HCT116 (cell line): ENCODE data around the gene ZCCHC24. TPM values are rescaled to one million over a fixed set of nuclear protein-coding genes. Genes with fewer than 3 reads are reported as not detected.

ENCODE experiments used
- ATAC-seq: fragments of 200-7000 bp; cut with Tn5 transposase; 2 replicates; pipeline ENCODE4 v1.9.1; 2020; ENCODE audit warnings: mild to moderate bottlenecking, moderate library complexity
- BruUV-seq: library from RNA; stranded (reverse); fragments of 400-500 nt; replicated peaks from 2 replicates; lab custom pipeline; 2021; lab: Mats Ljungman, UMichigan
- CTCF ChIA-PET: fragments of 300-600 bp; sonication (Branson Sonifier 250); formaldehyde crosslinking; loops from one replicate; lab custom pipeline; 2021; ENCODE audit warnings: antibody characterized with exemption; lab: Charles Lee
- POLR2A ChIA-PET: fragments of 300-600, 350-600 bp; sonication (Branson Sonifier 250); formaldehyde crosslinking; loops from one replicate; lab custom pipeline; 2021; ENCODE audit warnings: antibody characterized with exemption; lab: Charles Lee
- RAD21 ChIA-PET, 2 experiments: fragments of 300-600 bp; sonication (Branson Sonifier 250); formaldehyde crosslinking; loops; one replicate each; lab custom pipeline; 2023; ENCODE audit warnings: low total read pairs in 2 of 2; ENCODE audit not compliant: uncharacterized antibody in 2 of 2, unreplicated experiment in 2 of 2, low non-redundant PET in 1 of 2; lab: Charles Lee
- DNase-seq: peaks from one replicate; pipeline ENCODE4 v3.0.0-alpha.2; 2010; ENCODE audit warnings: low read depth, low spot score
- H2AFZ ChIP-seq: fragments of 200-600 bp; shearing (Covaris generic), sonication (generic); 2 replicates; pipeline ENCODE4 v1.6.1; 2017; ENCODE audit warnings: low read depth, mixed run types, mixed read lengths, antibody characterized with exemption, low read length; ENCODE audit not compliant: poor library complexity, severe bottlenecking
- H3K27ac ChIP-seq: 2 replicates; pipeline ENCODE4 v1.5.1; 2012; ENCODE audit warnings: low read depth, low read length
- H3K27me3 ChIP-seq: fragments of 200-600 bp; sonication (generic); 2 replicates; pipeline ENCODE4 v1.6.1; 2016; ENCODE audit warnings: mixed run types, low read length, mixed read lengths; ENCODE audit not compliant: insufficient read depth
- H3K36me3 ChIP-seq, 2 experiments: fragments of 200-500 bp in 1 of 2; fragments of 200-600 bp in 1 of 2; sonication (Bioruptor generic) in 1 of 2; sonication (generic) in 1 of 2; 2 replicates each; pipeline versions ENCODE4 v1.5.1 to v1.6.1; 2014 to 2016; ENCODE audit warnings: low read length in 2 of 2, inconsistent platforms in 1 of 2, mixed read lengths in 1 of 2, mixed run types in 1 of 2; ENCODE audit not compliant: insufficient read depth in 2 of 2, control insufficient read depth in 1 of 2
- H3K4me1 ChIP-seq, 2 experiments: fragments of 200-600 bp in 1 of 2; sonication (generic) in 1 of 2; 2 replicates each; pipeline versions ENCODE4 v1.5.1 to v1.6.1; 2012 to 2017; ENCODE audit warnings: low read length in 2 of 2, inconsistent platforms in 1 of 2, mild to moderate bottlenecking in 1 of 2, mixed read lengths in 1 of 2, mixed run types in 1 of 2, moderate library complexity in 1 of 2; ENCODE audit not compliant: insufficient read depth in 2 of 2, control insufficient read depth in 1 of 2
- H3K4me2 ChIP-seq: fragments of 200-600 bp; sonication (generic); 2 replicates; pipeline ENCODE4 v1.6.1; 2017; ENCODE audit warnings: mixed run types, low read length, mixed read lengths
- H3K4me3 ChIP-seq, 2 experiments: fragments of 200-600 bp in 1 of 2; sonication (generic) in 1 of 2; replicated peaks in 1 of 2; 2 replicates each; pipeline ENCODE4 v1.5.1; 2011 to 2016; ENCODE audit warnings: low read length in 2 of 2, control low read depth in 1 of 2, low read depth in 1 of 2, mild to moderate bottlenecking in 1 of 2, mixed read lengths in 1 of 2, mixed run types in 1 of 2
- H3K79me2 ChIP-seq: fragments of 200-600 bp; sonication (generic); 2 replicates; pipeline ENCODE4 v1.6.1; 2017; ENCODE audit warnings: mild to moderate bottlenecking, mixed run types, low read length, moderate library complexity, mixed read lengths; ENCODE audit not compliant: insufficient read depth
- H3K9ac ChIP-seq: fragments of 200-600 bp; sonication (generic); 2 replicates; pipeline ENCODE4 v1.6.1; 2016; ENCODE audit warnings: low read length, mixed read lengths
- H3K9me2 ChIP-seq: fragments of 200-600 bp; sonication (generic), shearing (Covaris generic); 2 replicates; pipeline ENCODE4 v1.6.1; 2017; ENCODE audit warnings: mixed run types, mild to moderate bottlenecking, moderate library complexity; ENCODE audit not compliant: insufficient read depth
- H3K9me3 ChIP-seq, 2 experiments: fragments of 200-500 bp in 1 of 2; fragments of 200-600 bp in 1 of 2; sonication (Bioruptor generic) in 1 of 2; sonication (generic) in 1 of 2; 2 replicates each; pipeline ENCODE4 v1.6.1; 2014 to 2017; ENCODE audit warnings: low read length in 2 of 2, mixed read lengths in 2 of 2, inconsistent platforms in 1 of 2, low read depth in 1 of 2, mild to moderate bottlenecking in 1 of 2, mixed run types in 1 of 2, moderate library complexity in 1 of 2; ENCODE audit not compliant: control insufficient read depth in 1 of 2, insufficient read depth in 1 of 2
- H4K20me1 ChIP-seq: fragments of 200-600 bp; sonication (generic), shearing (Covaris generic); 2 replicates; pipeline ENCODE4 v1.6.1; 2017; ENCODE audit warnings: mixed run types, mild to moderate bottlenecking, moderate library complexity; ENCODE audit not compliant: insufficient read depth
- CTCF ChIP-seq, 3 experiments: fragments of 200-600 bp in 1 of 3; sonication (generic) in 1 of 3; IDR thresholded peaks in 2 of 3; conservative IDR thresholded peaks in 1 of 3; 2 replicates each; pipeline ENCODE4 v1.5.1; 2012 to 2017; ENCODE audit warnings: low read depth in 2 of 3, low read length in 2 of 3, antibody characterized with exemption in 1 of 3, borderline replicate concordance in 1 of 3, control low read depth in 1 of 3, mild to moderate bottlenecking in 1 of 3, mixed read lengths in 1 of 3, mixed run types in 1 of 3, moderate library complexity in 1 of 3; ENCODE audit not compliant: insufficient read depth in 1 of 3
- EZH2phosphoT487 ChIP-seq: fragments of 200-600 bp; IDR thresholded peaks from 2 replicates; pipeline ENCODE4 v1.6.1; 2018; ENCODE audit warnings: antibody characterized with exemption, borderline replicate concordance
- RAD21 ChIP-seq: IDR thresholded peaks from 2 replicates; pipeline ENCODE4 v1.6.1; 2012; ENCODE audit warnings: low read depth, mild to moderate bottlenecking
- YY1 ChIP-seq: IDR thresholded peaks from 2 replicates; pipeline ENCODE4 v1.6.1; 2011; ENCODE audit warnings: low read length, low read depth, moderate library complexity, mild to moderate bottlenecking; ENCODE audit not compliant: insufficient replicate concordance; ENCODE audit errors: extremely low read depth
- intact Hi-C: fragments of 100-400 bp; cut with micrococcal nuclease; formaldehyde crosslinking; loops from 2 replicates; pipeline ENCODE4 v1.10.0; 2022
- total RNA-seq: library from RNA; stranded (reverse); gene quantifications from one replicate; pipeline ENCODE4 v1.2.1, GENCODE V29; 2021; ENCODE audit not compliant: unreplicated experiment

The ZCCHC24 gene
- total RNA-seq, 1 experiment from 2014 or later, result 7.0 TPM

DNA sequence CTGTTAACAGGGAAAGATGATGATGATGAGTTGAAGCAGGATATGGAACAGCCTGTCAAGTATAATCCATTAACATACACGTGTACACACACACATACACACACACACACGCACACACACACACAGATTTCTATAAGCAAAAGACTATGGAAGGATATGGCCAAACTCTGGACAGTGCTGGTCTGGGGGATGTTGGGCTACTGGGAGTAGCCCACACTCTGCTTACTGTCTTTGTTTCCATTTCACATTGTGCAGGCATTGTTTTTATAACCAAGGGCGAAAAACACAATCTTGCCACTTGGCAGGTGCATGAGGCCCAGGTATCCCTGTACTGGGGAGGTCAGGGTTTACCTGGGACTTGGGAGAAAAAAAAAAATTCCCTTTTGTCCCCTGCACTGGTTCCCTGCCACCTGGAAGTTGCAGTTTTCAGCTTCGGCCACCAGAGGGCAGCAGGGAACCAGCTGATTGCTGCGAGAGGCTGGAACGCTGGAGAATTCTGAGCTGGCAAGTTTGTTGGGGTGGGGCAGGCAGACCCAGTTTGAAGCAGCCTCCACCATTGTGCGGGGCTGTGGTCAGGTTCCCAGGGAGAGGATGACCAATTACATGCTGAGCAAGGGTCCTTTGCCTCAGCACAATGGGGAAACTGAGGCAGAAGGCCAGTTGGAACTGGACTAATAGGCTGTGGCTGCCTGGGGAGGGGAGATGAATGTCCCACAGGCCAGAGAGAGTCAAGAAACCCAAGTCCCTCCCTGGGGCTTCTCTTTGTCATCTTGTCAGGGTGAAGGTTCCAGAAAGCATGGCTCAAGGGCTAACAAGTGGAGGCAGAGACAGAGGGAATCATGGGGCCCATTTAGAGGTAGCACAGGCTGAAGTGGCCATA is 70.9 kb downstream of the ZCCHC24 start:
- BruUV-seq, result no TSS peak
- RAD21 ChIA-PET, result interaction anchor here (0.6 to 1.8 kb wide), 6 partner anchors 29 to 127 kb away, joined by 3 to 16 read pairs (median 4); no protein-coding TSS in a partner anchor
- no peaks in the 10 kb centered on the region for H3K36me3 ChIP-seq
- no peak overlapping the region for H3K9ac ChIP-seq
- ATAC-seq (peak; percentile 87), DNase-seq (peak; percentile 40)
- H3K9me3 ChIP-seq, result peaks cover 0 to 3% of the 10 kb centered on the region in 2 experiments; a peak in 1 of 4 replicates
- intact Hi-C loops, result loop anchor here (1.0 kb wide), 3 partner anchors 93 to 128 kb away; no protein-coding TSS in a partner anchor
- H4K20me1 ChIP-seq, result no peaks in the 10 kb centered on the region
- POLR2A ChIA-PET, result interaction anchor here (1.0 kb wide), 1 partner anchor 114 kb away, joined by 4 read pairs; no protein-coding TSS in a partner anchor
- CTCF ChIA-PET, result interaction anchor here (0.7 to 3.3 kb wide), 21 partner anchors 8 to 163 kb away, joined by 3 to 77 read pairs (median 4); partner anchors contain the start of gene PPIF
- no peak overlapping the region for H3K4me2 ChIP-seq
- H3K9me2 ChIP-seq, result no peaks in the 10 kb centered on the region
- no peak overlapping the region for H2AFZ ChIP-seq
- H3K4me1 ChIP-seq, result peaks cover 3 to 10% of the 10 kb centered on the region in 2 experiments; a peak in 2 of 4 replicates
- no peak overlapping the region for H3K27ac ChIP-seq
- H3K4me3 ChIP-seq, result no peak overlapping the region
- H3K27me3 ChIP-seq, result no peaks in the 10 kb centered on the region
- TF ChIP-seq EZH2phosphoT487 (no peak), RAD21 (peak; percentile 98), CTCF (IDR thresholded peaks at IDR 0.05 in 2 of 3, conservative IDR thresholded peaks at IDR 0.05 in 1 of 3; ENCODE audit: borderline replicate concordance in 1 of 3, insufficient read depth in 1 of 3, low read depth in 2 of 3, low read length in 2 of 3) (peak; percentile 89 to 92 (median 89)), YY1 (no peak)
- H3K79me2 ChIP-seq, result no peaks in the 10 kb centered on the region
